ENCODE data around the gene PPP4R2. TPM values are rescaled to one million over a fixed set of nuclear protein-coding genes. Genes with fewer than 3 reads are reported as not detected.

The PPP4R2 gene
- total RNA-seq, 1 donor from 2014 or later, result 105 TPM

DNA sequence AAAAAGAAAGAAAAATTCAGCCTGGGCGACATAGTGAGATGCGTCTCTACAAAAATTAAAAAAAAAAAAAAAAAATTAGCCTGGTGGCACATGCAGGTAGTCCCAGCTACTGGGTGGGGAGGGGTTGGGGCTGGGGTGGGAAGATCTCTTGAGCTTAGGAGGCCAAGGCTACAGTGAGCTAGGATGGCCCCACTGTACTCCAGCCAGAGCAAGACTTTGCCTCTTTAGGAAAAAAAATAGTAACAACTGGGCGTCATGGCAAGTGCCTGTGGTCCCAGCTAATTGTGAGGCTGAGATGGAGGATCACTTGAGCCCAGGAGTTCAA, 23.9 kb upstream of the PPP4R2 start:
- no peaks in the 10 kb centered on the region for H3K9me3 Mint-ChIP-seq
- no peaks in the 10 kb centered on the region for H3K36me3 Mint-ChIP-seq (ENCODE audit: low read depth)
- no peak overlapping the region for H3K27ac Mint-ChIP-seq (ENCODE audit: unreplicated experiment)
- H3K4me1 Mint-ChIP-seq, result no peaks in the 10 kb centered on the region
- no peak for DNase-seq (ENCODE audit: low read depth, low spot score)
- no peak overlapping the region for H3K4me3 Mint-ChIP-seq
- peaks cover 4% of the 10 kb centered on the region for H3K27me3 Mint-ChIP-seq (ENCODE audit: low read depth)
- TF ChIP-seq, protein P1, sequence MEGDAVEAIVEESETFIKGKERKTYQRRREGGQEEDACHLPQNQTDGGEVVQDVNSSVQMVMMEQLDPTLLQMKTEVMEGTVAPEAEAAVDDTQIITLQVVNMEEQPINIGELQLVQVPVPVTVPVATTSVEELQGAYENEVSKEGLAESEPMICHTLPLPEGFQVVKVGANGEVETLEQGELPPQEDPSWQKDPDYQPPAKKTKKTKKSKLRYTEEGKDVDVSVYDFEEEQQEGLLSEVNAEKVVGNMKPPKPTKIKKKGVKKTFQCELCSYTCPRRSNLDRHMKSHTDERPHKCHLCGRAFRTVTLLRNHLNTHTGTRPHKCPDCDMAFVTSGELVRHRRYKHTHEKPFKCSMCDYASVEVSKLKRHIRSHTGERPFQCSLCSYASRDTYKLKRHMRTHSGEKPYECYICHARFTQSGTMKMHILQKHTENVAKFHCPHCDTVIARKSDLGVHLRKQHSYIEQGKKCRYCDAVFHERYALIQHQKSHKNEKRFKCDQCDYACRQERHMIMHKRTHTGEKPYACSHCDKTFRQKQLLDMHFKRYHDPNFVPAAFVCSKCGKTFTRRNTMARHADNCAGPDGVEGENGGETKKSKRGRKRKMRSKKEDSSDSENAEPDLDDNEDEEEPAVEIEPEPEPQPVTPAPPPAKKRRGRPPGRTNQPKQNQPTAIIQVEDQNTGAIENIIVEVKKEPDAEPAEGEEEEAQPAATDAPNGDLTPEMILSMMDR (conservative IDR thresholded peaks at IDR 0.05), result no peak

DNA sequence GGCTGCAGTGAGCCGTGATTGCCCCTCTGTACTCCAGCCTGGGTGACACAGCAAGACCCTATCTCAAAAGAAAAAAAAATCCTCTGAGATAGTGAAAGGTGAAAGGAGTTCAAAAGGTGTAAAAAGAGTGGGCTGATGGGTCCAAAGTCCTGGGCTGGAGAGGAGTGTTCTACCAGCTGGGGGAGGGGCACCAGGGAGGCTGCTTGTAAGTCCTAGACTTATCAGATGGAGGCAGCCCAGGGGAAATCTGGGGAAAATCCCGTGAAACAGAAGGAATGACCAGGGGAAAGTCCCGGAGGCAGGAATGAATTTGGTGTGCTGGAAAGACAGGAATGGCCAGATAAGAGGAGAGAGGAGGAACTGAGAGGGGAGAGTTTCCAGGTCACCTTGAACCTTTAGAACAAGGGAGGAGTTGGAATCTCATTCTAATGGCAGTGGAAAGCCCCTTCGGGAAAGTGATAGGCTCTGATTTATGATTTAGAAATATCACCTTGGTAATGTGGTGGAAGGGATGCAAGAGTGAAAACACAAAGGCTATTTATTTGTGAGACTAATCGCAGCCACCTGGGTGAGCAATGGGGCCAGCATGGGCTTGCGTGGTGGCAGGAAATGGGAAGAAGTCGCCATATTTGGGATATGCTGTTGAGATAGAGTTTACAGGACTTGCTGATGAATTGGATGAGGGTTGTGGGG, 23.4 kb upstream of the PPP4R2 start:
- TF ChIP-seq, protein P1 (conservative IDR thresholded peaks at IDR 0.05), result no peak
- no peaks in the 10 kb centered on the region for H3K36me3 Mint-ChIP-seq (ENCODE audit: low read depth)
- no peak overlapping the region for H3K4me3 Mint-ChIP-seq
- H3K27ac Mint-ChIP-seq (ENCODE audit: unreplicated experiment), result peak overlapping the region; percentile 44
- no peaks in the 10 kb centered on the region for H3K4me1 Mint-ChIP-seq
- DNase-seq (ENCODE audit: low read depth, low spot score), result no peak
- H3K9me3 Mint-ChIP-seq, result no peaks in the 10 kb centered on the region
- peaks cover 4% of the 10 kb centered on the region for H3K27me3 Mint-ChIP-seq (ENCODE audit: low read depth)

DNA sequence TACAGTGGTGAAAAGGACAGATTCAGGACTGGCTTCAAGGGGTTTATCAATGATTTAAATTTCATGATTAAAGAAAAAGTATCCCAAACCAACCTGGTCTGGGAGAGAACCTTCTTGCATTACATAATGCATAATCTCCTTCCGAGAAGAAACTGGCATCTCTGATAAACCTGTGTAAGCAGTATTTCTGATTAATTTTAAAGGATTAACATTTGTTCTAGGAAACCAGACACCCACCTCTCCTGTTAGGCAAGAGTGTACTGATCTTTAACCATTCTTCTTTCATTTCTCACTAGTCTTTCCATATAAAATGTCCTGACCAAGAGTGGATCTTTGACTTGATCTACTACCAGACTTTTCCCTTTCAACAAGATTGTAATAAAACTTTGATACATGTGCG, 22.8 kb upstream of the PPP4R2 start:
- H3K4me3 Mint-ChIP-seq, result no peak overlapping the region
- peaks cover 4% of the 10 kb centered on the region for H3K27me3 Mint-ChIP-seq (ENCODE audit: low read depth)
- TF ChIP-seq, protein P1 (conservative IDR thresholded peaks at IDR 0.05), result no peak
- no peak for DNase-seq (ENCODE audit: low read depth, low spot score)
- H3K36me3 Mint-ChIP-seq (ENCODE audit: low read depth), result no peaks in the 10 kb centered on the region
- no peaks in the 10 kb centered on the region for H3K4me1 Mint-ChIP-seq
- H3K27ac Mint-ChIP-seq (ENCODE audit: unreplicated experiment), result no peak overlapping the region
- no peaks in the 10 kb centered on the region for H3K9me3 Mint-ChIP-seq

DNA sequence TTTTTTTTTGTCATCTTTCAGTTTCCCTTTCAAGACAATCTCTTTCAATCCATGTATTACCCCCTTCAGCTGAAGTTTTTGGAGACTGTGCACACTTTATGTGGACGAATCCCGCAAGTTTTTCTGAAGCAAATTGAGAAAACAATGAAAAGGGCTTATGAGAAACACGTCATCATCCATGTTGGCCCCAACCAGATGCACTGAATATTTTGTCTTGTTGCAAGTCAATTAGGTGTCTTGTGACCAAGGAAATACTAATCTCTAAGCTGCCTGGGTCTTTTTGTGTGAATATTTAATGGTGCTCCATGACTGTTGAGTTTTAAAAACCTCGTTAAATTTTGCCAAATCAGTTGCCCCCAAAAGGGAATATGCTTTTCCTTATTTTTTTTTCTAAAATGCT, 21.7 kb upstream of the PPP4R2 start:
- H3K36me3 Mint-ChIP-seq (ENCODE audit: low read depth), result no peaks in the 10 kb centered on the region
- TF ChIP-seq, protein P1 (conservative IDR thresholded peaks at IDR 0.05), result no peak
- peaks cover 4% of the 10 kb centered on the region for H3K27me3 Mint-ChIP-seq (ENCODE audit: low read depth)
- no peak overlapping the region for H3K4me3 Mint-ChIP-seq
- no peak overlapping the region for H3K27ac Mint-ChIP-seq (ENCODE audit: unreplicated experiment)
- no peaks in the 10 kb centered on the region for H3K9me3 Mint-ChIP-seq
- DNase-seq (ENCODE audit: low read depth, low spot score), result no peak
- H3K4me1 Mint-ChIP-seq, result no peaks in the 10 kb centered on the region

DNA sequence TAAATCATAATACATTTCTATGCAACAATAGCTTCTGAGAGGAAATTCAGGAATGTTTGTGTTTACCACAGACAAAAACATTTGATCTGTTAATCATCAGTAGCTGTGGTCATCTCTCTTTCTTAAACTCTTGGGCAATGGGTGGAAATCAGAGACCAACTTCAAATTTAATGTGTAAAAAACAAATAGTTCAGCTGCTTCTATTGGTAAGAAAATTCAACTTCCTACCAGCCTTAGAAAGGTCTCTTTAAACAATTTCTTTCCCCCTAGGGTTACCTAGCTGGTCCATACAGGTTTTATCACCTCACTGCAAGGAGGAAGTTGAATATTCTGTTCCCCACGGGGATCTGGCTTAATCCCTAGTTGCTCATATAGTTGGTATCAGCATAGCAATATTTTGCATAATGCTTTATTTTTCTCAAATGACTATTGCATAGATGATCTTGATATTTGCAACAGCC, 20.3 kb upstream of the PPP4R2 start:
- no peak overlapping the region for H3K4me3 Mint-ChIP-seq
- H3K27ac Mint-ChIP-seq (ENCODE audit: unreplicated experiment), result no peak overlapping the region
- peaks cover 4% of the 10 kb centered on the region for H3K27me3 Mint-ChIP-seq (ENCODE audit: low read depth)
- no peak for DNase-seq (ENCODE audit: low read depth, low spot score)
- H3K9me3 Mint-ChIP-seq, result no peaks in the 10 kb centered on the region
- no peaks in the 10 kb centered on the region for H3K4me1 Mint-ChIP-seq
- TF ChIP-seq, protein P1 (conservative IDR thresholded peaks at IDR 0.05), result no peak
- no peaks in the 10 kb centered on the region for H3K36me3 Mint-ChIP-seq (ENCODE audit: low read depth)

Data from neural crest cell (in vitro differentiated cells).